Panc1 (cell line): ENCODE measurements around the gene SOWAHC. TPM values are rescaled to one million over a fixed set of nuclear protein-coding genes. Genes with fewer than 3 reads are reported as not detected.
A peak's percentile ranks its signal among the peaks of the same experiment; 100 is the strongest.

Source experiments
- ATAC-seq: fragments of 200-7000 bp; cut with Tn5 transposase; 2 replicates; pipeline ENCODE4 v1.9.1; 2020; ENCODE audit warnings: mild to moderate bottlenecking, moderate library complexity
- BruUV-seq: library from RNA; stranded (reverse); fragments of 400-500 nt; replicated peaks from 2 replicates; lab custom pipeline; 2021; lab: Mats Ljungman, UMichigan
- CTCF ChIA-PET: fragments of 300-600 bp; sonication (Branson Sonifier 250); formaldehyde crosslinking; loops from one replicate; lab custom pipeline; 2022; ENCODE audit warnings: antibody characterized with exemption; lab: Charles Lee
- POLR2A ChIA-PET: fragments of 300-600 bp; sonication (Branson Sonifier 250); formaldehyde crosslinking; loops from one replicate; lab custom pipeline; 2022; ENCODE audit warnings: antibody characterized with exemption; lab: Charles Lee
- DNase-seq: peaks from one replicate; pipeline ENCODE4 v3.0.0-alpha.2; 2010; ENCODE audit warnings: low read depth, low spot score
- H3K27ac ChIP-seq: 2 replicates; pipeline ENCODE4 v1.5.1; 2011; ENCODE audit warnings: mild to moderate bottlenecking, low read length, inconsistent platforms
- H3K27me3 ChIP-seq: fragments of 200-500 bp; sonication (Bioruptor generic); 2 replicates; pipeline ENCODE4 v1.6.0; 2014; ENCODE audit warnings: low read length, inconsistent platforms; ENCODE audit not compliant: control insufficient read depth, insufficient read depth
- H3K36me3 ChIP-seq: fragments of 200-500 bp; sonication (Bioruptor generic); 2 replicates; pipeline ENCODE4 v1.5.1; 2014; ENCODE audit warnings: inconsistent platforms, mild to moderate bottlenecking, low read length, moderate library complexity; ENCODE audit not compliant: control insufficient read depth, insufficient read depth
- H3K4me1 ChIP-seq: 2 replicates; pipeline ENCODE4 v1.5.1; 2011; ENCODE audit warnings: inconsistent platforms, mild to moderate bottlenecking, low read length, moderate library complexity; ENCODE audit not compliant: control insufficient read depth, insufficient read depth
- H3K4me3 ChIP-seq, 2 experiments: 2 replicates each; pipeline ENCODE4 v1.5.1; 2011 to 2012; ENCODE audit warnings: low read depth in 2 of 2, low read length in 2 of 2, mild to moderate bottlenecking in 2 of 2, inconsistent platforms in 1 of 2, moderate library complexity in 1 of 2
- H3K9me3 ChIP-seq: fragments of 200-500 bp; sonication (Bioruptor generic); 2 replicates; pipeline ENCODE4 v1.5.1; 2014; ENCODE audit warnings: low read depth, mild to moderate bottlenecking, inconsistent platforms, low read length, moderate library complexity; ENCODE audit not compliant: control insufficient read depth, insufficient read depth
- POLR2AphosphoS5 ChIP-seq: IDR thresholded peaks from 2 replicates; pipeline ENCODE4 v1.6.1; 2012; ENCODE audit warnings: mild to moderate bottlenecking, low read depth, low read length, moderate library complexity
- REST ChIP-seq, 2 experiments: IDR thresholded peaks; 2 replicates each; pipeline ENCODE4 v1.6.1; 2011 to 2012; ENCODE audit warnings: low read depth in 2 of 2, control low read depth in 1 of 2, low read length in 1 of 2, mild to moderate bottlenecking in 1 of 2, moderate library complexity in 1 of 2; ENCODE audit not compliant: insufficient read depth in 1 of 2
- SIN3A ChIP-seq: IDR thresholded peaks from 2 replicates; pipeline ENCODE4 v1.6.1; 2012; ENCODE audit warnings: low read depth, mild to moderate bottlenecking, low read length, moderate library complexity, borderline replicate concordance; ENCODE audit not compliant: insufficient read depth
- TCF7L2 ChIP-seq: IDR thresholded peaks from 2 replicates; pipeline ENCODE4 v1.6.1; 2011; ENCODE audit warnings: mild to moderate bottlenecking, low read depth, low read length, inconsistent platforms
- in situ Hi-C: cut with HindIII; loops from 2 replicates; pipeline ENCODE4 v1.10.0; 2016; ENCODE audit warnings: low sequenced_read_pairs, low pct_unique_long_range_greater_than_20kb
- intact Hi-C: fragments of 100-400 bp; cut with micrococcal nuclease; formaldehyde crosslinking; loops from one replicate; pipeline ENCODE4 v1.10.0; 2022; ENCODE audit not compliant: unreplicated experiment
- total RNA-seq: library from RNA; stranded (reverse); gene quantifications from one replicate; pipeline ENCODE4 v1.2.1, GENCODE V29; 2021; ENCODE audit not compliant: unreplicated experiment
- TF ChIP-seq, protein P1 (sequence below): fragments of 450-650 bp; IDR thresholded peaks from 2 replicates; pipeline ENCODE4 v1.5.1; 2017; ENCODE audit warnings: mild to moderate bottlenecking

SOWAHC gene
- total RNA-seq, 1 experiment from 2014 or later, result 23.4 TPM

DNA sequence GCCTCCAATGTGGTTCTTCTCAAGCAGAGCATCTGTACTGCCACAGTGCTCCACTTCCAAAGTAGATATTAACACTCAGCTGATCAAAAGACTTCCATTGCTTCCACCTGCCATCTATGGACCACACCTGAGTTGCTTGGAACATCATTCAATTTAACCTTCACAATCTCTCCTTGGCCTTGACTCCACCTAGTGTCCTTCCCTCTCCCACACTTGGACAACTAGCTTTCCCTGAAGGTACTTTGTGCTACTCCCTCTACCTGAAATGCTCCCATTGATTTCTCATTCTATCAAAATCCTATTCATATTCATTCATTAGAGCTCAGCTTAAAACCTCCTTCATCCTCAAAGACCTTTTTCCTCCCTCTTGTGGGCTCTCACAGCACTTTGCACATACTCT is 48.7 kb downstream of the SOWAHC start:
- in situ Hi-C loops, result no loop called here
- no peak for DNase-seq
- H3K27ac ChIP-seq, result no peak overlapping the region
- no TSS peak for BruUV-seq
- H3K27me3 ChIP-seq, result no peaks in the 10 kb centered on the region; the same call in 1 of the 2 replicates
- CTCF ChIA-PET, result interaction anchor here (0.7 kb wide), 1 partner anchor 117 kb away, joined by 4 read pairs; no protein-coding TSS in a partner anchor
- no peaks in the 10 kb centered on the region for H3K4me1 ChIP-seq
- no peaks in the 10 kb centered on the region for H3K36me3 ChIP-seq
- H3K9me3 ChIP-seq, result no peaks in the 10 kb centered on the region
- intact Hi-C loops, result loop anchor here (5.0 kb wide), 1 partner anchor 46 kb away; no protein-coding TSS in a partner anchor
- ATAC-seq, result peak; percentile 68; the same call in 1 of the 2 replicates
- H3K4me3 ChIP-seq, result no peak overlapping the region
- TF ChIP-seq SIN3A (no peak), TCF7L2 (no peak), POLR2AphosphoS5 (no peak), REST (IDR thresholded peaks at IDR 0.05; ENCODE audit: insufficient read depth in 1 of 2, low read depth in 2 of 2, low read length in 1 of 2) (no peak)
- TF ChIP-seq, protein P1, sequence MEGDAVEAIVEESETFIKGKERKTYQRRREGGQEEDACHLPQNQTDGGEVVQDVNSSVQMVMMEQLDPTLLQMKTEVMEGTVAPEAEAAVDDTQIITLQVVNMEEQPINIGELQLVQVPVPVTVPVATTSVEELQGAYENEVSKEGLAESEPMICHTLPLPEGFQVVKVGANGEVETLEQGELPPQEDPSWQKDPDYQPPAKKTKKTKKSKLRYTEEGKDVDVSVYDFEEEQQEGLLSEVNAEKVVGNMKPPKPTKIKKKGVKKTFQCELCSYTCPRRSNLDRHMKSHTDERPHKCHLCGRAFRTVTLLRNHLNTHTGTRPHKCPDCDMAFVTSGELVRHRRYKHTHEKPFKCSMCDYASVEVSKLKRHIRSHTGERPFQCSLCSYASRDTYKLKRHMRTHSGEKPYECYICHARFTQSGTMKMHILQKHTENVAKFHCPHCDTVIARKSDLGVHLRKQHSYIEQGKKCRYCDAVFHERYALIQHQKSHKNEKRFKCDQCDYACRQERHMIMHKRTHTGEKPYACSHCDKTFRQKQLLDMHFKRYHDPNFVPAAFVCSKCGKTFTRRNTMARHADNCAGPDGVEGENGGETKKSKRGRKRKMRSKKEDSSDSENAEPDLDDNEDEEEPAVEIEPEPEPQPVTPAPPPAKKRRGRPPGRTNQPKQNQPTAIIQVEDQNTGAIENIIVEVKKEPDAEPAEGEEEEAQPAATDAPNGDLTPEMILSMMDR, result no peak
- POLR2A ChIA-PET, result no interaction called here

GRCh38 chr2:109663721-109664120 is 49.6 kb downstream of the SOWAHC start:
- Histone ChIP-seq H3K27me3 (no peaks in the 10 kb centered on the region; the same call in 1 of the 2 replicates), H3K27ac (no peak overlapping the region), H3K9me3 (no peaks in the 10 kb centered on the region), H3K4me3 (no peak overlapping the region), H3K36me3 (no peaks in the 10 kb centered on the region), H3K4me1 (no peaks in the 10 kb centered on the region)
- no peak for TF ChIP-seq REST (IDR thresholded peaks at IDR 0.05; ENCODE audit: insufficient read depth in 1 of 2, low read depth in 2 of 2, low read length in 1 of 2)
- TF ChIP-seq SIN3A, result no peak
- no peak for TF ChIP-seq POLR2AphosphoS5
- no peak for TF ChIP-seq TCF7L2
- TF ChIP-seq, protein P1, result no peak
- in situ Hi-C loops, result no loop called here
- ATAC-seq (no peak), DNase-seq (no peak)
- intact Hi-C loops, result loop anchor here (5.0 kb wide), 1 partner anchor 46 kb away; no protein-coding TSS in a partner anchor
- CTCF ChIA-PET, result no interaction called here
- BruUV-seq, result no TSS peak
- POLR2A ChIA-PET, result no interaction called here
